ENCODE measurements around the gene OLIG3. TPM values are rescaled to one million over a fixed set of nuclear protein-coding genes. Genes with fewer than 3 reads are reported as not detected.
A peak's percentile ranks its signal among the peaks of the same experiment; 100 is the strongest.

Gene OLIG3
- total RNA-seq, 4 donors from 2014 or later: not detected

GRCh38 chr6:137490961-137491360, 3.2 kb downstream of the OLIG3 start:
- in situ Hi-C loops (cut with MboI; ENCODE audit: low sequenced_read_pairs in 4 of 4): no loop called here
- DNase-seq (no peak), ATAC-seq (no peak)
- TF ChIP-seq POLR2A (IDR thresholded peaks at IDR 0.05) (no peak), CTCF (IDR thresholded peaks at IDR 0.05 in 4 of 5, conservative IDR thresholded peaks at IDR 0.05 in 1 of 5) (no peak)
- Histone ChIP-seq H3K36me3 (no peaks in the 10 kb centered on the region), H3K27ac (no peak overlapping the region), H3K4me1 (peaks cover 6 to 12% of the 10 kb centered on the region in 2 donors), H3K4me3 (no peak overlapping the region), H3K9me3 (no peaks in the 10 kb centered on the region), H3K27me3 (peaks cover 99 to 100% (median 99%) of the 10 kb centered on the region in 3 donors)
- intact Hi-C loops (cut with DNase I; ENCODE audit: low total_unique reads): no loop called here

DNA sequence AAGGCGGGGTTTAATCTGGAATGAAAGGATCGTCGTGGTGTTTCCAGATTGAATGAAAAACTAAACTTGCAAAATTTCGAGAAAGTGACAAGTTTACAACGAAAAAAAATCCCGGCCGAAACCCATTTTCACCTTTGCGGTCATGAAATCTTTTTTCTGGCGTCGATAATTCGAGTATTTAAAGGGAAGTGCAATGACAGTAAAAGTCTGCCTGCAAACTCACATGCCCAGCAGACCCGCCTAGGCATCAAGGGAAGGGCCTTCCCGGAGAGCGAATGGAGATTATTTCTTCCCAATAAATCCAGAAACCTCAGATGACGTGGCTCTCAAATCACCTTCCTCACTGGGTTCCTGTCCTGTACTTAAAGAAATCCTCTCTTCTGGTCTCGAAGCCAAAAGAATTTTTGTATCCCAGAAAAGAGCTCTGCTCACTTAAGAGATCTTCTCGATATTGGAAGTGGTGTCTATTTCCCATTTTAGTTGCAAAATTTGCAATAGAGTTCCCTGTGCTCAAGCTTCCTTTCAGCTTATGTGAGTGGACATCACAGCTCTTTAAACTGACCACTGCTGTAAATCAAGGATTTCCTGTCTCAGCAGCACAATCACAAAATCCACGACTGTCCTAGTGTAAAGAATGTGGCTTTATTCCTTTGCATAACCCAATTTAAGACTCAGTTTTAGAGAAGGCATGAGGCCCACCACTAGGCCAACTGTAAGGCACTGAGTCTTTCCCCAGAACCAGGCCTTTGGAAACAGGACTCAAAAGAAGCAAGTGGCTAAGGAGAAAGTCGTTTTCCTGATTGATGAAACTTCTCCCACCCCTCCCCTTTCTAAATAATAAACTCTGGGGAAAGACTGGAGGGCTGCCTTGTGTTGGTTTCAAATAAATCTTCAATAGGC, 3.9 kb downstream of the OLIG3 start:
- Histone ChIP-seq H3K9me3 (no peaks in the 10 kb centered on the region), H3K36me3 (no peaks in the 10 kb centered on the region), H3K27ac (no peak overlapping the region), H3K4me1 (peaks cover 6 to 12% of the 10 kb centered on the region in 2 donors), H3K27me3 (peaks cover 98 to 100% (median 99%) of the 10 kb centered on the region in 3 donors), H3K4me3 (no peak overlapping the region)
- in situ Hi-C loops (cut with MboI; ENCODE audit: low sequenced_read_pairs in 4 of 4): no loop called here
- TF ChIP-seq POLR2A (IDR thresholded peaks at IDR 0.05): no peak
- no peak for TF ChIP-seq CTCF (IDR thresholded peaks at IDR 0.05 in 4 of 5, conservative IDR thresholded peaks at IDR 0.05 in 1 of 5)
- intact Hi-C loops (cut with DNase I; ENCODE audit: low total_unique reads): no loop called here
- DNase-seq (no peak), ATAC-seq (no peak)

GRCh38 chr6:137489046-137490005, 4.9 kb downstream of the OLIG3 start:
- Histone ChIP-seq H3K4me3 (peak overlapping the region in 3 of 4 donors; percentile 3 to 38 (median 4)), H3K36me3 (no peaks in the 10 kb centered on the region), H3K4me1 (peaks cover 6% of the 10 kb centered on the region in 2 donors), H3K9me3 (no peaks in the 10 kb centered on the region), H3K27ac (no peak overlapping the region), H3K27me3 (peaks cover 96 to 100% (median 98%) of the 10 kb centered on the region in 3 donors)
- in situ Hi-C loops (cut with MboI; ENCODE audit: low sequenced_read_pairs in 4 of 4): no loop called here
- ATAC-seq (no peak), DNase-seq (no peak)
- TF ChIP-seq CTCF (IDR thresholded peaks at IDR 0.05 in 4 of 5, conservative IDR thresholded peaks at IDR 0.05 in 1 of 5) (no peak), POLR2A (IDR thresholded peaks at IDR 0.05) (no peak)
- intact Hi-C loops (cut with DNase I; ENCODE audit: low total_unique reads): no loop called here

DNA sequence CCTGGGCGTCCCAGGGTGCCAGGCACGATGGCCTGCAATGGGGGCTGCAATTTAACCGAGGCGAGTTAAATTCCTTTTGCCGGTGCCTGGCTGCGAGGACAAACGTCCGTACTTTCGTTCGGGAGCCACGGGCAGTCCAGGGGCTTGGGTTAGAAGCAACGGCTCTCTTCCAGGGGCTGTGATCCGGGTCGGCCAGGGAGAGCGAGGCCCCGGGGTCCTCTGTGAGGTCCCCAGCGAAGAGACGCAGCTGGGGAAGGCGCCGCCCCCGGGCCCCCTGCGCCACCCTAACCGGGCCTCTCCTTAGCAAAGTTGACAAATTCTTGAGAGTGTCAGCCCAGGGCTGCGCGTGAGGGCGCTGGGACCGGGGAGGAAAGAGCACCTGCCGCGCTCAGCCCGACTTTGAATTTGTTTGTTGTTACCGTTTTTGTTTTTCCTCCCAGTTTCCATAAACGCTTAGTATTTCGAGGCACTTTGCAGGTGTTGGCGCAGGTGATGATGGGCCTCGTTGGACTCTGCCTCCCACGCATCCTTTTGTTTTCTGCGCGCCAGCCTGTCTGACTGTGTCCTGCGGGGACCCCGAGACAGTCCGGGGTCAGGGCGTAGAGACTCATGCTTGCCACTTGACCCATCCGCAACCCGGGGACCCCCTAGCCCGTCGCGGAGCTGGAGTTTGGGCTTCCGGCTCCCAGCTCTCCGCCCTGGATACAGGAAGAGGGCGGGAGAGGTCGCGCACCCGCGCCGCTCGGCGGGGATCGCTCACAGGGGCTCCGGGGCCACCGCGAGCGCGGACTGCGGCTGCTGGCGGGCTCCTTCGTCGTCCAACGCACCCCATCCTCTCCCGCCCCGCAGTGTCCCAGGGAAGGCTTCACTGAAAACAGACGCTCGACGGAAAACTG, 5.8 kb downstream of the OLIG3 start:
- in situ Hi-C loops (cut with MboI; ENCODE audit: low sequenced_read_pairs in 4 of 4): no loop called here
- Histone ChIP-seq H3K27ac (no peak overlapping the region), H3K9me3 (no peaks in the 10 kb centered on the region), H3K4me3 (peak overlapping the region in 3 of 4 donors; percentile 3 to 38 (median 4)), H3K4me1 (peaks cover 2 to 6% of the 10 kb centered on the region in 2 donors), H3K36me3 (no peaks in the 10 kb centered on the region), H3K27me3 (peaks cover 87 to 99% (median 97%) of the 10 kb centered on the region in 3 donors)
- ATAC-seq (no peak), DNase-seq (no peak)
- intact Hi-C loops (cut with DNase I; ENCODE audit: low total_unique reads): no loop called here
- no peak for TF ChIP-seq CTCF (IDR thresholded peaks at IDR 0.05 in 4 of 5, conservative IDR thresholded peaks at IDR 0.05 in 1 of 5)
- no peak for TF ChIP-seq POLR2A (IDR thresholded peaks at IDR 0.05)

Measured in gastrocnemius medialis (tissue), 4 donors.